Kidney glomerular epithelial cell (primary cell): Measurements from ENCODE around the gene DDAH1.

ENCODE experiments used
- DNase-seq: peaks from one replicate; lab custom pipeline; 2025; lab: John Stamatoyannopoulos, UW

Gene DDAH1

GRCh38 chr1:85303440-85304162 is 161.4 kb downstream of the DDAH1 start:
- DNase-seq, result no peak

GRCh38 chr1:85300140-85300539 is 164.8 kb downstream of the DDAH1 start:
- DNase-seq, result no peak

- peak; percentile 96 for DNase-seq
Measured at GRCh38 chr1:85297855-85298629, 166.9 kb downstream of the DDAH1 start.

- no peak for DNase-seq
Measured at GRCh38 chr1:85297538-85297854, 167.5 kb downstream of the DDAH1 start.

- peak; percentile 61 for DNase-seq
Measured at GRCh38 chr1:85296980-85297379, 168.0 kb downstream of the DDAH1 start.

- no peak for DNase-seq
Measured at GRCh38 chr1:85295654-85296053, 169.3 kb downstream of the DDAH1 start.

GRCh38 chr1:85295006-85295431 is 169.9 kb downstream of the DDAH1 start:
- peak; percentile 91 for DNase-seq

- DNase-seq, result no peak
Measured at GRCh38 chr1:85290826-85291225, 174.1 kb downstream of the DDAH1 start.

GRCh38 chr1:85289848-85290335 is 175.1 kb downstream of the DDAH1 start:
- DNase-seq, result no peak

GRCh38 chr1:85289207-85289847 is 175.6 kb downstream of the DDAH1 start:
- DNase-seq, result peak; percentile 95

GRCh38 chr1:85284202-85284601 is 180.8 kb downstream of the DDAH1 start:
- DNase-seq, result no peak

- no peak for DNase-seq
Measured at GRCh38 chr1:85283475-85284199, 181.3 kb downstream of the DDAH1 start.

GRCh38 chr1:85282424-85282823 is 182.5 kb downstream of the DDAH1 start:
- DNase-seq, result no peak

- no peak for DNase-seq
Measured at GRCh38 chr1:85280636-85281035, 184.3 kb downstream of the DDAH1 start.

GRCh38 chr1:85279458-85280080 is 185.4 kb downstream of the DDAH1 start:
- DNase-seq, result no peak

GRCh38 chr1:85278853-85279314 is 186.1 kb downstream of the DDAH1 start:
- DNase-seq, result peak; percentile 97

- no peak for DNase-seq
Measured at GRCh38 chr1:85277802-85278201, 187.2 kb downstream of the DDAH1 start.

- DNase-seq, result no peak
Measured at GRCh38 chr1:85276978-85277639, 187.8 kb downstream of the DDAH1 start.

GRCh38 chr1:85276215-85276977 is 188.6 kb downstream of the DDAH1 start, which contains the start of gene BCL10:
BCL10 (minus strand) TSS chr1:85276632; CDS start chr1:85276352, 280 bp downstream.
- peak; percentile 98 for DNase-seq

- DNase-seq, result peak; percentile 54
Measured at GRCh38 chr1:85275701-85276214, 189.2 kb downstream of the DDAH1 start.
